ENCODE measurements around the gene MC2R. TPM values are rescaled to one million over a fixed set of nuclear protein-coding genes. Genes with fewer than 3 reads are reported as not detected.

Gene MC2R
- polyA plus RNA-seq, 3 donors, result not detected

DNA sequence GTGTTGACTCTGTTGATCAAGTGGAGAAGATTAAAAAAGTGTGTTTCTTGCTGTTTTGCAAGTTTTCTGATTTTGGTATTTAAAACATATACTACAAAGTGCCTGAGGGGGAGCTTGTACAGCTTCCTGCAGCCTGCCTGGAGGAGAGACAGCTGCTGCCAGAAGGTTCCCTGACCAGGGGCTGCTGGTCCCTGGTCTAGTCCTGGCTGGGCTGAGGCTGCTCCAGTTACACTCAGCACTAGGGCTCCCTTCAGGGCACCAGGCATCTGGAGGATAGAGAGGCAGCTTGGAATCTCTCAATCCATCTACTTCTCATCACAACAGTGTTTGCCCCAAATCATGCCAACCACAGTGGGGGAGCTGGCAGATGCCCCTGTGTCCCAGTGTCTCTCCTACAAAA lies 4.8 kb downstream of the MC2R start:
- Histone ChIP-seq H3K4me3 (replicated peaks in 1 of 3; ENCODE audit: low read depth in 2 of 3, low read length in 3 of 3) (no peak overlapping the region), H3K36me3 (replicated peaks in 1 of 2; ENCODE audit: control insufficient read depth in 1 of 2, insufficient read depth in 2 of 2, low read length in 2 of 2) (no peaks in the 10 kb centered on the region), H4K20me1 (ENCODE audit: insufficient read depth, low read length) (no peaks in the 10 kb centered on the region), H3K4me1 (ENCODE audit: control insufficient read depth in 1 of 2, insufficient read depth in 2 of 2, low read length in 2 of 2) (no peaks in the 10 kb centered on the region), H3K9ac (ENCODE audit: insufficient read depth, low read length, poor library complexity, severe bottlenecking) (no peak overlapping the region), H3K27me3 (ENCODE audit: control insufficient read depth in 2 of 2, insufficient read depth in 2 of 2, low read length in 2 of 2) (no peaks in the 10 kb centered on the region), H2AFZ (ENCODE audit: insufficient read depth, low read depth, low read length, poor library complexity, severe bottlenecking) (no peak overlapping the region), H3K27ac (ENCODE audit: low read depth in 1 of 2, low read length in 2 of 2) (no peak overlapping the region), H3K79me2 (ENCODE audit: insufficient read depth, low read length) (no peaks in the 10 kb centered on the region), H3K9me3 (replicated peaks in 1 of 2; ENCODE audit: control insufficient read depth in 1 of 2, insufficient read depth in 1 of 2, low read length in 2 of 2) (no peaks in the 10 kb centered on the region), H3K4me2 (replicated peaks; ENCODE audit: extremely low read depth, low read length, poor library complexity, severe bottlenecking) (no peak overlapping the region)
- TF ChIP-seq, protein P1, sequence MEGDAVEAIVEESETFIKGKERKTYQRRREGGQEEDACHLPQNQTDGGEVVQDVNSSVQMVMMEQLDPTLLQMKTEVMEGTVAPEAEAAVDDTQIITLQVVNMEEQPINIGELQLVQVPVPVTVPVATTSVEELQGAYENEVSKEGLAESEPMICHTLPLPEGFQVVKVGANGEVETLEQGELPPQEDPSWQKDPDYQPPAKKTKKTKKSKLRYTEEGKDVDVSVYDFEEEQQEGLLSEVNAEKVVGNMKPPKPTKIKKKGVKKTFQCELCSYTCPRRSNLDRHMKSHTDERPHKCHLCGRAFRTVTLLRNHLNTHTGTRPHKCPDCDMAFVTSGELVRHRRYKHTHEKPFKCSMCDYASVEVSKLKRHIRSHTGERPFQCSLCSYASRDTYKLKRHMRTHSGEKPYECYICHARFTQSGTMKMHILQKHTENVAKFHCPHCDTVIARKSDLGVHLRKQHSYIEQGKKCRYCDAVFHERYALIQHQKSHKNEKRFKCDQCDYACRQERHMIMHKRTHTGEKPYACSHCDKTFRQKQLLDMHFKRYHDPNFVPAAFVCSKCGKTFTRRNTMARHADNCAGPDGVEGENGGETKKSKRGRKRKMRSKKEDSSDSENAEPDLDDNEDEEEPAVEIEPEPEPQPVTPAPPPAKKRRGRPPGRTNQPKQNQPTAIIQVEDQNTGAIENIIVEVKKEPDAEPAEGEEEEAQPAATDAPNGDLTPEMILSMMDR (IDR thresholded peaks at IDR 0.05), result no peak
- Mint-ChIP-seq H3K36me3 (no peaks in the 10 kb centered on the region), H3K4me1 (no peaks in the 10 kb centered on the region), H3K27me3 (ENCODE audit: low read depth in 3 of 3) (peaks cover 0 to 10% (median 6%) of the 10 kb centered on the region in 3 donors), H3K9me3 (peaks cover 0 to 2% (median 0%) of the 10 kb centered on the region in 7 donors), H3K4me3 (no peak overlapping the region), H3K27ac (no peak overlapping the region)
- intact Hi-C loops (cut with micrococcal nuclease), result no loop called here
- DNase-seq, result no peak

DNA sequence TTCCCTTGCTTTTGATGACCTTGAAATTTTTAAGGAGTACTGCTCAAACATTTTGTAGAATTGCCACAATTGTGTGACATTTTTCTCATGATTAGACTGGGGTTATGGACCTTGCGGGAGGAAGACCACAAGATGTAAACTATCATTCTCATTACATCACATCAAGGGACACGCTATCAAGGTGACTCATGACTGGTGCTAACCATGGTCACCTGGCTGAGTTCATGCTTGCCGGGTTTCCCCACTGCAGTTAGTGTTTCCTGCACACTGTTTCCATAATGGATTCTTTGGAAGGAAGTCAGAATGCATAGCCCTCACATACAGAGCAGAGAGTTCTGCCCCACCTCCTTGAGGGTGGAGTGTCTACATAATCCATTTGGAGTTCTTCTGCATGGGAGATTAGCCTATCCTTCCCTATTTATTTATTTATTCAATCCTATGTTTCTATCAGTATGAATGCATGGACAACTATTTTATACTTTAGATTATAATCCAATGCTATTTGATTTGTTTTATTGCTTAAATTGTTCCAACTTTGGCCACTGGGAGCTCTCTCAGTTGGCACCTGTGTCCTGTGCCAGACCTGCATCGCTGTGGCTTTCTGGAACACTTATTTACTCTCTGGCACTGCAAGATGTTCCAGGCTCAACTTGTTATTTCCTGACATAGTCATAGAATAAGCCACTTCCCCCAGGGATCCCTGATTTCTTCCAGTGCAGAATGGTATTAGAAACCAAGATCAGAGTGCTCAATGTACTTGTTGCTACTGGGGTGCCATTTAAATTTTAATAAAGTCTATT lies 6.0 kb downstream of the MC2R start:
- H4K20me1 ChIP-seq (ENCODE audit: insufficient read depth, low read length), result no peaks in the 10 kb centered on the region
- H2AFZ ChIP-seq (ENCODE audit: insufficient read depth, low read depth, low read length, poor library complexity, severe bottlenecking), result no peak overlapping the region
- H3K4me1 ChIP-seq (ENCODE audit: control insufficient read depth in 1 of 2, insufficient read depth in 2 of 2, low read length in 2 of 2), result no peaks in the 10 kb centered on the region
- no peaks in the 10 kb centered on the region for H3K9me3 ChIP-seq (replicated peaks in 1 of 2; ENCODE audit: control insufficient read depth in 1 of 2, insufficient read depth in 1 of 2, low read length in 2 of 2)
- H3K27ac ChIP-seq (ENCODE audit: low read depth in 1 of 2, low read length in 2 of 2), result no peak overlapping the region
- DNase-seq, result no peak
- H3K4me1 Mint-ChIP-seq, result no peaks in the 10 kb centered on the region
- H3K4me3 ChIP-seq (replicated peaks in 1 of 3; ENCODE audit: low read depth in 2 of 3, low read length in 3 of 3), result no peak overlapping the region
- peaks cover 0 to 12% (median 6%) of the 10 kb centered on the region in 3 donors for H3K27me3 Mint-ChIP-seq (ENCODE audit: low read depth in 3 of 3)
- no peaks in the 10 kb centered on the region for H3K79me2 ChIP-seq (ENCODE audit: insufficient read depth, low read length)
- H3K27ac Mint-ChIP-seq, result no peak overlapping the region
- H3K27me3 ChIP-seq (ENCODE audit: control insufficient read depth in 2 of 2, insufficient read depth in 2 of 2, low read length in 2 of 2), result no peaks in the 10 kb centered on the region
- H3K9me3 Mint-ChIP-seq, result peaks cover 0 to 5% (median 2%) of the 10 kb centered on the region in 7 donors
- H3K4me3 Mint-ChIP-seq, result no peak overlapping the region
- WGBS (ENCODE audit: insufficient coverage), result no CpG with 5 or more reads among the region's 4 CpGs
- H3K36me3 Mint-ChIP-seq, result no peaks in the 10 kb centered on the region
- no peak overlapping the region for H3K4me2 ChIP-seq (replicated peaks; ENCODE audit: extremely low read depth, low read length, poor library complexity, severe bottlenecking)
- H3K9ac ChIP-seq (ENCODE audit: insufficient read depth, low read length, poor library complexity, severe bottlenecking), result no peak overlapping the region
- TF ChIP-seq, protein P1 (IDR thresholded peaks at IDR 0.05), result no peak
- no peaks in the 10 kb centered on the region for H3K36me3 ChIP-seq (replicated peaks in 1 of 2; ENCODE audit: control insufficient read depth in 1 of 2, insufficient read depth in 2 of 2, low read length in 2 of 2)
- intact Hi-C loops (cut with micrococcal nuclease), result no loop called here
